Tibial nerve (tissue), 4 donors: ENCODE measurements around the gene TMEM44.

Experiments used
- CTCF ChIP-seq, 5 experiments: fragments of 200-600 bp in 3 of 5; fragments of 450-650 bp in 2 of 5; sonication (generic) in 3 of 5; IDR thresholded peaks; one replicate each; pipeline ENCODE4 v1.5.1; 2016 to 2019; ENCODE audit warnings: antibody characterized with exemption in 5 of 5, mild to moderate bottlenecking in 3 of 5, moderate library complexity in 2 of 5
- EP300 ChIP-seq, 2 donors: sonication (generic); formaldehyde crosslinking; IDR thresholded peaks; one replicate each; pipeline ENCODE4 v1.6.1; 2017; ENCODE audit warnings: antibody characterized with exemption in 2 of 2, mild to moderate bottlenecking in 1 of 2

- TF ChIP-seq CTCF (IDR thresholded peaks at IDR 0.05) (no peak), EP300 (IDR thresholded peaks at IDR 0.05) (no peak)
These were observed 61.6 kb downstream of the TMEM44 start for GRCh38 chr3:194571491-194572142.
